ENCODE results near the gene PRPF40B. TPM values are rescaled to one million over a fixed set of nuclear protein-coding genes. Genes with fewer than 3 reads are reported as not detected.
"Not testable (repeated sequence)": the region's sequence is repeated elsewhere in the genome, so short reads cannot be mapped to it uniquely, and the experiment has no call there.

PRPF40B gene
- total and polyA plus RNA-seq, 11 donors, result 12.0 to 25.5 (median 20.9) TPM

GRCh38 chr12:49603721-49604120, 19.6 kb upstream of the PRPF40B start:
- H3K9me3 ChIP-seq, result no peaks in the 10 kb centered on the region
- 75 to 100% (median 92%) methylated on average over 1 of the region's 1 CpG for WGBS, 4 donors
- no peak overlapping the region for H3K4me3 ChIP-seq

GRCh38 chr12:49604856-49605255, 18.5 kb upstream of the PRPF40B start:
- TF ChIP-seq CTCF (IDR thresholded peaks at IDR 0.05), result no peak
- no peak for TF ChIP-seq POLR2A (IDR thresholded peaks at IDR 0.05)
- no peak for ATAC-seq
- 43 to 57% (median 48%) methylated on average over 5 of the region's 5 CpGs for WGBS, 4 donors

More at GRCh38 chr12:49603721-49604120, 19.6 kb upstream of the PRPF40B start:
- H3K27me3 ChIP-seq, result no peaks in the 10 kb centered on the region
- peaks cover 0 to 5% (median 0%) of the 10 kb centered on the region in 9 donors for H3K36me3 ChIP-seq
- DNase-seq, result no peak
- no peak overlapping the region for H3K27ac ChIP-seq
- intact Hi-C loops (cut with DNase I), result no loop called here
- no peak for TF ChIP-seq CTCF (IDR thresholded peaks at IDR 0.05)
- no peak for TF ChIP-seq POLR2A (IDR thresholded peaks at IDR 0.05)
- peak in 1 of 4 donors; percentile 37 for ATAC-seq
- peaks cover 0 to 8% (median 0%) of the 10 kb centered on the region in 12 donors for H3K4me1 ChIP-seq

GRCh38 chr12:49605539-49605938, 17.8 kb upstream of the PRPF40B start, which contains the start of gene FAM186B:
FAM186B (minus strand) TSS chr12:49605639; CDS start chr12:49605477, 162 bp downstream.
- H3K4me1 ChIP-seq; H3K9me3 ChIP-seq; intact Hi-C loops (cut with DNase I); H3K4me3 ChIP-seq; DNase-seq; H3K27ac ChIP-seq; H3K27me3 ChIP-seq; ATAC-seq; H3K36me3 ChIP-seq: not testable (repeated sequence)
- 93 to 98% (median 95%) methylated on average over 4 of the region's 4 CpGs for WGBS, 4 donors

More at GRCh38 chr12:49604856-49605255, 18.5 kb upstream of the PRPF40B start:
- H3K4me3 ChIP-seq, result no peak overlapping the region
- H3K9me3 ChIP-seq, result no peaks in the 10 kb centered on the region
- H3K4me1 ChIP-seq, result peaks cover 0 to 8% (median 0%) of the 10 kb centered on the region in 12 donors
- peaks cover 0 to 5% (median 0%) of the 10 kb centered on the region in 9 donors for H3K36me3 ChIP-seq
- H3K27ac ChIP-seq, result no peak overlapping the region
- intact Hi-C loops (cut with DNase I), result no loop called here
- DNase-seq, result no peak
- H3K27me3 ChIP-seq, result no peaks in the 10 kb centered on the region

- Histone ChIP-seq H3K36me3 (no peaks in the 10 kb centered on the region), H3K4me1 (peaks cover 0 to 8% (median 0%) of the 10 kb centered on the region in 12 donors), H3K27me3 (no peaks in the 10 kb centered on the region), H3K9me3 (peaks cover 0 to 11% (median 0%) of the 10 kb centered on the region in 12 donors), H3K27ac (no peak overlapping the region), H3K4me3 (no peak overlapping the region)
- TF ChIP-seq POLR2A (IDR thresholded peaks at IDR 0.05) (no peak), CTCF (IDR thresholded peaks at IDR 0.05) (no peak)
- ATAC-seq (peak in 1 of 4 donors; percentile 11), DNase-seq (no peak)
- intact Hi-C loops (cut with DNase I), result no loop called here
- 94 to 100% (median 97%) methylated on average over 2 of the region's 2 CpGs for WGBS, 4 donors
Observed at GRCh38 chr12:49609059-49609874, 14.1 kb upstream of the PRPF40B start.
